Tibial nerve (tissue), 4 donors: ENCODE data around the gene ITIH4.

Experiments used
- CTCF ChIP-seq, 5 experiments: fragments of 200-600 bp in 3 of 5; fragments of 450-650 bp in 2 of 5; sonication (generic) in 3 of 5; IDR thresholded peaks; one replicate each; pipeline ENCODE4 v1.5.1; 2016 to 2019; ENCODE audit warnings: antibody characterized with exemption in 5 of 5, mild to moderate bottlenecking in 3 of 5, moderate library complexity in 2 of 5
- EP300 ChIP-seq, 2 donors: sonication (generic); formaldehyde crosslinking; IDR thresholded peaks; one replicate each; pipeline ENCODE4 v1.6.1; 2017; ENCODE audit warnings: antibody characterized with exemption in 2 of 2, mild to moderate bottlenecking in 1 of 2
- POLR2A ChIP-seq, 2 donors: fragments of 450-650 bp; IDR thresholded peaks; one replicate each; pipeline ENCODE4 v1.6.1; 2017; ENCODE audit warnings: antibody characterized with exemption in 2 of 2, mild to moderate bottlenecking in 2 of 2, moderate library complexity in 2 of 2

DNA sequence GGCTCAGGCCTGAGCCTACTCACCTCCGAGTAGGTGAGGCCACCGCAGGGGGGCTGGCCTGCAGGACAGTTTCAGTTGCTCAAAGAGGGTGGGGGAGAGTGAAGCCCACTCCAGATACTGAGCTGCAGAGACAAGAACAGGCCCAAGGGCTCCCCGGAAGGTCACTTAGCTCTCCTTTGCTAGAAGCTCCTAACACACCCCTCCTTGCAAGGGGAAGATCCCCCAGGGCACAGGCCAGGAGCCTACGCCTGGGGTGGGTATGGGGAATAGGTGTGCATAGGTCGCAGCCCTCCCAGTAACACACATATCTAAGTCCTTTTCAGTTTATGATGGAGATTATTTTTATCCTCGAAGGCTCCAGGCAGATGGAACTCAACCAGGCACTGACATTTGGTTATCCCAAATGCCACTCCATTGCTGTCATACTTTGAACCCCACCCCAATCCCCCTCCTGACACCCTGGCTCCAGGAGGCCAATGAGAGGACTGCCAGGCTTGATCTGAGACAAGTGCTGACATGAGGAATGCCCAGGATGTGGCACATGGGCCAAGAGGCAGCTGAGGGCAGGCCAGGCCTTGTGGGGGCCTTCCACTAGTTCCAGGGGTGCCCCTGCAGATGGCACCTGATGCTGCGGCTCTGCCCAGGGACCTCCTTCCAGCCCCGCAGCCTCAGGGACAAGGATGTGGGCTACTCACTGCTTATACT, 5.4 kb upstream of the ITIH4 start:
- TF ChIP-seq CTCF (IDR thresholded peaks at IDR 0.05) (no peak), POLR2A (IDR thresholded peaks at IDR 0.05) (no peak), EP300 (IDR thresholded peaks at IDR 0.05) (no peak)
